A673 (cell line): ENCODE measurements around the gene FRMPD4.

Experiments used
- EZH2 ChIP-seq: fragments of 200-600 bp; sonication (generic); IDR thresholded peaks from 2 replicates; pipeline ENCODE4 v1.6.1; 2017; ENCODE audit warnings: borderline replicate concordance, low read depth, mild to moderate bottlenecking, mixed read lengths, antibody characterized with exemption, low read length; ENCODE audit not compliant: poor library complexity, severe bottlenecking
- TF ChIP-seq, protein P1 (sequence below): fragments of 300-800, 200-600 bp; sonication (generic); conservative IDR thresholded peaks from 2 replicates; pipeline ENCODE4 v1.5.1; 2017; ENCODE audit warnings: low read depth, mild to moderate bottlenecking, antibody characterized with exemption, low read length, moderate library complexity, mixed read lengths

DNA sequence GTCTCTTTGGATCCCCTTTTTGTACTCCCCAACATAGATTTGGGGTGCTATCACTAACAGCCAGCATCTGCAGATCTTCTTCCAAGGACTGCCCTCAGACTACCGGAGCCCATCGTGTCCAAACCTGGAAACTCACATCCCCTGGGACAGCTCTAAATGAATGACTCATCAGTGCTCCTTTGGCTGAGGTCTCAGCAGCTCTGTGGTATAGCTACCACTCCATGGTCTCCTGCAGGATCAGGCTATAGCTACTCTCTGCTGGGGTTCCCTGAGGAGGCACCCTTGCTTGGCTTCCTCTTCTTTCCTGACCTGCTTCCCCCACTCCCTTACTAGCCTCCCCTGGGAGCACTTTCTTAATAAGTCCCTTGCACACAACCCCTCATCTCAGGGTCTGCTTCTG is 555.5 kb downstream of the FRMPD4 start:
- TF ChIP-seq, protein P1, sequence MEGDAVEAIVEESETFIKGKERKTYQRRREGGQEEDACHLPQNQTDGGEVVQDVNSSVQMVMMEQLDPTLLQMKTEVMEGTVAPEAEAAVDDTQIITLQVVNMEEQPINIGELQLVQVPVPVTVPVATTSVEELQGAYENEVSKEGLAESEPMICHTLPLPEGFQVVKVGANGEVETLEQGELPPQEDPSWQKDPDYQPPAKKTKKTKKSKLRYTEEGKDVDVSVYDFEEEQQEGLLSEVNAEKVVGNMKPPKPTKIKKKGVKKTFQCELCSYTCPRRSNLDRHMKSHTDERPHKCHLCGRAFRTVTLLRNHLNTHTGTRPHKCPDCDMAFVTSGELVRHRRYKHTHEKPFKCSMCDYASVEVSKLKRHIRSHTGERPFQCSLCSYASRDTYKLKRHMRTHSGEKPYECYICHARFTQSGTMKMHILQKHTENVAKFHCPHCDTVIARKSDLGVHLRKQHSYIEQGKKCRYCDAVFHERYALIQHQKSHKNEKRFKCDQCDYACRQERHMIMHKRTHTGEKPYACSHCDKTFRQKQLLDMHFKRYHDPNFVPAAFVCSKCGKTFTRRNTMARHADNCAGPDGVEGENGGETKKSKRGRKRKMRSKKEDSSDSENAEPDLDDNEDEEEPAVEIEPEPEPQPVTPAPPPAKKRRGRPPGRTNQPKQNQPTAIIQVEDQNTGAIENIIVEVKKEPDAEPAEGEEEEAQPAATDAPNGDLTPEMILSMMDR = no peak
- no peak for TF ChIP-seq EZH2
